Left lung (tissue), 10 donors: ENCODE data around the gene PANX2. TPM values are rescaled to one million over a fixed set of nuclear protein-coding genes. Genes with fewer than 3 reads are reported as not detected.

Source experiments
- ATAC-seq: fragments of 200-7000 bp; cut with Tn5 transposase; one replicate; pipeline ENCODE4 v1.9.1; 2020; ENCODE audit warnings: moderate library complexity
- DNase-seq, 4 donors: peaks; one replicate each; pipeline ENCODE4 v3.0.0-alpha.2; 2013 to 2020
- H3K27ac ChIP-seq, 2 donors: fragments of 200-600 bp; sonication (generic) in 1 of 2; one replicate each; pipeline versions ENCODE4 v1.5.0 to v1.8.0; 2020 to 2021
- H3K27me3 ChIP-seq, 2 donors: fragments of 200-600 bp; sonication (generic) in 1 of 2; one replicate each; pipeline versions ENCODE4 v1.5.0 to v1.8.0; 2020 to 2021
- H3K36me3 ChIP-seq, 2 donors: fragments of 200-600 bp; sonication (generic) in 1 of 2; one replicate each; pipeline versions ENCODE4 v1.5.0 to v1.8.0; 2020 to 2021
- H3K4me1 ChIP-seq, 2 donors: fragments of 200-600 bp; one replicate each; pipeline ENCODE4 v1.8.0; 2021
- H3K4me3 ChIP-seq, 2 donors: fragments of 200-600 bp; sonication (generic) in 1 of 2; one replicate each; pipeline versions ENCODE4 v1.5.0 to v1.8.0; 2020 to 2021; ENCODE audit warnings: mild to moderate bottlenecking in 1 of 2
- H3K9me3 ChIP-seq, 2 donors: fragments of 200-600 bp; sonication (generic) in 1 of 2; one replicate each; pipeline versions ENCODE4 v1.5.0 to v1.8.0; 2020 to 2021
- CTCF ChIP-seq, 2 donors: fragments of 200-600 bp; sonication (generic) in 1 of 2; IDR thresholded peaks; one replicate each; pipeline versions ENCODE4 v1.5.0 to v1.8.0; 2021; ENCODE audit warnings: antibody characterized with exemption in 2 of 2
- intact Hi-C, 2 donors: fragments of 100-400 bp; cut with DNase I; formaldehyde crosslinking; loops; one replicate each; pipeline versions ENCODE4 v1.11.2 to v1.14.2; 2022
- polyA plus RNA-seq, 6 donors: library from polyadenylated mRNA; unstranded; fragments of 120-200 nt; gene quantifications; one replicate each; pipeline ENCODE4 v1.2.1, GENCODE V29; 2013; ENCODE audit not compliant: insufficient read length in 6 of 6
- total RNA-seq, 2 donors: library from RNA; stranded (reverse); fragmentation: NEBNext Ultra II Directional; extraction: Animal tissue kit (Norgen Biotek cat#: 25700); gene quantifications; one replicate each; pipeline ENCODE4 v1.2.1, GENCODE V29; 2021
- donor health status: DM: no; HTN: yes; CAD: no.
- donor health status: DM: no; HTN: no; CAD: no.

PANX2 gene
- total and polyA plus RNA-seq, 8 donors: 0.51 to 4.6 (median 0.65) TPM

GRCh38 chr22:50228366-50228765, 57.8 kb downstream of the PANX2 start:
- Histone ChIP-seq H3K27ac (no peak overlapping the region), H3K4me3 (no peak overlapping the region), H3K27me3 (no peaks in the 10 kb centered on the region), H3K36me3 (peaks cover 0 to 94% of the 10 kb centered on the region in 2 donors), H3K4me1 (no peaks in the 10 kb centered on the region), H3K9me3 (no peaks in the 10 kb centered on the region)
- no peak for TF ChIP-seq CTCF (IDR thresholded peaks at IDR 0.05)
- no peak for ATAC-seq
- DNase-seq: no peak
- intact Hi-C loops: no loop called here

GRCh38 chr22:50229370-50229769, 58.8 kb downstream of the PANX2 start:
- Histone ChIP-seq H3K27ac (no peak overlapping the region), H3K4me1 (no peaks in the 10 kb centered on the region), H3K9me3 (no peaks in the 10 kb centered on the region), H3K4me3 (no peak overlapping the region), H3K36me3 (peaks cover 0 to 88% of the 10 kb centered on the region in 2 donors), H3K27me3 (no peaks in the 10 kb centered on the region)
- TF ChIP-seq CTCF (IDR thresholded peaks at IDR 0.05): no peak
- intact Hi-C loops: no loop called here
- ATAC-seq: no peak
- no peak for DNase-seq

Other genes with a start within 250 kb of the PANX2 start
- gene PIM3, start 210.0 kb upstream of the PANX2 start, total RNA-seq: 100 to 1,000 TPM in 1 of 2 donors, 10 to 100 TPM in 1; 80.6 to 129 TPM
- gene PIM3, start 210.0 kb upstream of the PANX2 start, polyA plus RNA-seq: 10 to 100 TPM; 21.3 to 40.4 (median 30.0) TPM
- gene IL17REL, start 158.0 kb upstream of the PANX2 start, total RNA-seq: not detected
- under 1 TPM in 5 of 6 donors, not detected in 1; 0.06 to 0.17 (median 0.07) TPM for gene IL17REL, start 158.0 kb upstream of the PANX2 start, polyA plus RNA-seq
- not detected for gene TTLL8, start 112.4 kb upstream of the PANX2 start, total RNA-seq
- not detected for gene TTLL8, start 112.4 kb upstream of the PANX2 start, polyA plus RNA-seq
- gene MLC1, start 85.3 kb upstream of the PANX2 start, total RNA-seq: 1 to 10 TPM in 1 of 2 donors, under 1 TPM in 1; 0.39 to 2.9 TPM
- gene MLC1, start 85.3 kb upstream of the PANX2 start, polyA plus RNA-seq: 1 to 10 TPM; 1.5 to 3.0 (median 2.1) TPM
- 1 to 10 TPM in 1 of 2 donors, under 1 TPM in 1; 0.37 to 1.7 TPM for gene MOV10L1, start 80.7 kb upstream of the PANX2 start, total RNA-seq
- 1 to 10 TPM; 1.7 to 4.7 (median 2.7) TPM for gene MOV10L1, start 80.7 kb upstream of the PANX2 start, polyA plus RNA-seq
- gene TRABD, start 15.2 kb downstream of the PANX2 start, total RNA-seq: 10 to 100 TPM; 37.5 to 54.2 TPM
- gene TRABD, start 15.2 kb downstream of the PANX2 start, polyA plus RNA-seq: 10 to 100 TPM; 16.0 to 29.1 (median 22.1) TPM
- gene SELENOO, start 30.3 kb downstream of the PANX2 start, total RNA-seq: 10 to 100 TPM; 19.5 to 22.0 TPM
- gene SELENOO, start 30.3 kb downstream of the PANX2 start, polyA plus RNA-seq: 10 to 100 TPM; 18.5 to 28.9 (median 21.8) TPM
- gene TUBGCP6, start 74.3 kb downstream of the PANX2 start, total RNA-seq: 10 to 100 TPM; 40.8 to 41.3 TPM
- 10 to 100 TPM; 37.2 to 50.1 (median 44.5) TPM for gene TUBGCP6, start 74.3 kb downstream of the PANX2 start, polyA plus RNA-seq
- 10 to 100 TPM; 39.1 to 42.2 TPM for gene HDAC10, start 80.5 kb downstream of the PANX2 start, total RNA-seq
- gene HDAC10, start 80.5 kb downstream of the PANX2 start, polyA plus RNA-seq: 10 to 100 TPM; 23.9 to 39.6 (median 34.0) TPM
- gene MAPK12, start 91.0 kb downstream of the PANX2 start, total RNA-seq: 10 to 100 TPM; 11.6 to 14.6 TPM
- 10 to 100 TPM; 14.2 to 31.4 (median 23.2) TPM for gene MAPK12, start 91.0 kb downstream of the PANX2 start, polyA plus RNA-seq
- gene MAPK11, start 99.6 kb downstream of the PANX2 start, total RNA-seq: 10 to 100 TPM; 10.3 to 15.1 TPM
- 10 to 100 TPM; 12.9 to 21.5 (median 14.7) TPM for gene MAPK11, start 99.6 kb downstream of the PANX2 start, polyA plus RNA-seq
- 100 to 1,000 TPM; 237 to 391 TPM for gene PLXNB2, start 136.9 kb downstream of the PANX2 start, total RNA-seq
- gene PLXNB2, start 136.9 kb downstream of the PANX2 start, polyA plus RNA-seq: 100 to 1,000 TPM; 116 to 149 (median 137) TPM
- gene DENND6B, start 156.3 kb downstream of the PANX2 start, total RNA-seq: 1 to 10 TPM; 7.3 to 8.2 TPM
- 10 to 100 TPM in 5 of 6 donors, 1 to 10 TPM in 1; 9.0 to 18.8 (median 14.0) TPM for gene DENND6B, start 156.3 kb downstream of the PANX2 start, polyA plus RNA-seq
- gene PPP6R2, start 172.6 kb downstream of the PANX2 start, total RNA-seq: 10 to 100 TPM; 41.5 to 53.0 TPM
- 10 to 100 TPM; 36.9 to 60.1 (median 40.8) TPM for gene PPP6R2, start 172.6 kb downstream of the PANX2 start, polyA plus RNA-seq